Fibroblast of skin of left quadriceps (primary cell): ENCODE data around the gene CENPV.
"Not testable (repeated sequence)": the region's sequence is repeated elsewhere in the genome, so short reads cannot be mapped to it uniquely, and the experiment has no call there.

Experiments used
- DNase-seq, 2 experiments: peaks; one replicate each; pipeline ENCODE4 v3.0.0-alpha.2; 2013; ENCODE audit warnings: low read depth in 2 of 2

CENPV gene

GRCh38 chr17:16313139-16314090, 39.9 kb downstream of the CENPV start:
- DNase-seq = no peak

- not testable (repeated sequence) for DNase-seq
These were observed 41.2 kb downstream of the CENPV start for GRCh38 chr17:16312061-16312460.

- no peak for DNase-seq
These were observed 47.1 kb downstream of the CENPV start for GRCh38 chr17:16306211-16306610.

GRCh38 chr17:16304830-16305229, 48.4 kb downstream of the CENPV start:
- DNase-seq = no peak

GRCh38 chr17:16302856-16303255, 50.4 kb downstream of the CENPV start:
- DNase-seq = no peak

- no peak for DNase-seq
These were observed 51.1 kb downstream of the CENPV start for GRCh38 chr17:16301963-16302855.

GRCh38 chr17:16300554-16300953, 52.7 kb downstream of the CENPV start:
- DNase-seq = no peak

GRCh38 chr17:16298140-16298662, 55.1 kb downstream of the CENPV start:
- DNase-seq = no peak

- DNase-seq = no peak
These were observed 55.7 kb downstream of the CENPV start for GRCh38 chr17:16297367-16298139.

- not testable (repeated sequence) for DNase-seq
These were observed 57.2 kb downstream of the CENPV start for GRCh38 chr17:16296072-16296471.

GRCh38 chr17:16294560-16294959, 58.7 kb downstream of the CENPV start:
- no peak for DNase-seq

- DNase-seq = no peak
These were observed 59.3 kb downstream of the CENPV start for GRCh38 chr17:16293931-16294330.
